OCI-LY1 (cell line): Measurements from ENCODE around the gene HPD.
"Not testable (repeated sequence)": the region's sequence is repeated elsewhere in the genome, so short reads cannot be mapped to it uniquely, and the experiment has no call there.

ENCODE experiments used
- H2AFZ ChIP-seq: fragments of 200-600 bp; sonication (generic), shearing (Covaris generic); 2 replicates; pipeline ENCODE4 v1.6.0; 2014; ENCODE audit warnings: antibody characterized with exemption, mild to moderate bottlenecking, low read length
- H3F3A ChIP-seq: fragments of 200-600 bp; sonication (generic), shearing (Covaris generic); 2 replicates; pipeline ENCODE4 v1.6.0; 2014; ENCODE audit warnings: mild to moderate bottlenecking, antibody characterized with exemption, low read length, moderate library complexity; ENCODE audit not compliant: insufficient read depth
- H3K27ac ChIP-seq: fragments of 200-600 bp; sonication (generic); 2 replicates; pipeline ENCODE4 v1.5.1; 2014; ENCODE audit warnings: low read length, mixed run types, mild to moderate bottlenecking, low read depth; ENCODE audit not compliant: poor library complexity, severe bottlenecking
- H3K27me3 ChIP-seq: fragments of 200-600 bp; sonication (generic); 2 replicates; pipeline ENCODE4 v1.6.0; 2014; ENCODE audit warnings: antibody characterized with exemption, mild to moderate bottlenecking, low read length, moderate library complexity; ENCODE audit not compliant: insufficient read depth
- H3K36me3 ChIP-seq: fragments of 200-600 bp; sonication (generic); 2 replicates; pipeline ENCODE4 v1.6.1; 2014; ENCODE audit warnings: mild to moderate bottlenecking, antibody characterized with exemption, low read length, moderate library complexity, mixed read lengths; ENCODE audit not compliant: insufficient read depth
- H3K4me1 ChIP-seq: fragments of 200-600 bp; sonication (generic); 2 replicates; pipeline ENCODE4 v1.5.1; 2014; ENCODE audit warnings: mild to moderate bottlenecking, low read length, moderate library complexity; ENCODE audit not compliant: insufficient read depth, severe bottlenecking
- H3K4me2 ChIP-seq: fragments of 200-600 bp; sonication (generic), shearing (Covaris generic); 2 replicates; pipeline ENCODE4 v1.6.1; 2014; ENCODE audit warnings: low read length
- H3K4me3 ChIP-seq: fragments of 200-600 bp; sonication (generic); 2 replicates; pipeline ENCODE4 v1.5.1; 2014; ENCODE audit warnings: low read length, low read depth, mild to moderate bottlenecking, mixed read lengths; ENCODE audit not compliant: poor library complexity, severe bottlenecking
- H3K79me2 ChIP-seq: fragments of 200-600 bp; shearing (Covaris generic); 2 replicates; pipeline ENCODE4 v1.6.1; 2016; ENCODE audit warnings: mixed run types, low read length, mixed read lengths; ENCODE audit not compliant: insufficient read depth
- H3K9ac ChIP-seq: fragments of 200-600 bp; sonication (generic), shearing (Covaris generic); 2 replicates; pipeline ENCODE4 v1.6.1; 2014; ENCODE audit warnings: mild to moderate bottlenecking, low read length, mixed read lengths
- H3K9me2 ChIP-seq: fragments of 200-600 bp; sonication (generic), shearing (Covaris generic); 2 replicates; pipeline ENCODE4 v1.6.1; 2014; ENCODE audit warnings: low read depth, mild to moderate bottlenecking, low read length, mixed read lengths
- H3K9me3 ChIP-seq: fragments of 200-600 bp; shearing (Covaris generic); 2 replicates; pipeline ENCODE4 v1.6.1; 2014; ENCODE audit warnings: low read length, mixed read lengths
- H4K20me1 ChIP-seq: fragments of 200-600 bp; sonication (generic), shearing (Covaris generic); 2 replicates; pipeline ENCODE4 v1.6.0; 2016; ENCODE audit warnings: mild to moderate bottlenecking, low read length; ENCODE audit not compliant: insufficient read depth
- CTCF ChIP-seq: fragments of 200-600 bp; sonication (generic), shearing (Covaris generic); IDR thresholded peaks from 2 replicates; pipeline ENCODE4 v1.5.1; 2017; ENCODE audit warnings: mild to moderate bottlenecking, antibody characterized with exemption, low read length, moderate library complexity, mixed read lengths
- EZH2 ChIP-seq: fragments of 200-600 bp; sonication (generic), shearing (Covaris generic); IDR thresholded peaks from 2 replicates; pipeline ENCODE4 v1.8.0; 2017; ENCODE audit warnings: borderline replicate concordance, mixed run types, mild to moderate bottlenecking, antibody characterized with exemption, low read length, moderate library complexity, mixed read lengths

The HPD gene

GRCh38 chr12:121860257-121860656 lies 1.6 kb upstream of the HPD start:
- no peak overlapping the region for H2AFZ ChIP-seq
- peaks cover 15% of the 10 kb centered on the region for H3K4me1 ChIP-seq
- no peaks in the 10 kb centered on the region for H3K36me3 ChIP-seq
- no peaks in the 10 kb centered on the region for H3K9me3 ChIP-seq
- H3K9ac ChIP-seq = no peak overlapping the region
- H3K9me2 ChIP-seq = no peaks in the 10 kb centered on the region
- TF ChIP-seq EZH2 = no peak
- TF ChIP-seq CTCF = no peak
- H3F3A ChIP-seq = no peaks in the 10 kb centered on the region
- H3K4me3 ChIP-seq = no peak overlapping the region
- no peaks in the 10 kb centered on the region for H4K20me1 ChIP-seq
- H3K27ac ChIP-seq = no peak overlapping the region
- H3K27me3 ChIP-seq = no peaks in the 10 kb centered on the region
- no peak overlapping the region for H3K4me2 ChIP-seq
- no peaks in the 10 kb centered on the region for H3K79me2 ChIP-seq

- Histone ChIP-seq H3K4me1 (peaks cover 15% of the 10 kb centered on the region), H3K79me2 (no peaks in the 10 kb centered on the region), H3F3A (no peaks in the 10 kb centered on the region), H3K9me3 (no peaks in the 10 kb centered on the region), H3K4me3 (no peak overlapping the region), H3K9ac (no peak overlapping the region), H2AFZ (no peak overlapping the region), H4K20me1 (no peaks in the 10 kb centered on the region), H3K9me2 (no peaks in the 10 kb centered on the region), H3K27me3 (no peaks in the 10 kb centered on the region), H3K4me2 (no peak overlapping the region), H3K36me3 (no peaks in the 10 kb centered on the region), H3K27ac (no peak overlapping the region)
- TF ChIP-seq CTCF (no peak), EZH2 (no peak)
Measured at GRCh38 chr12:121858318-121858661, 369 bp downstream of the HPD start.

- Histone ChIP-seq H3K4me3 (no peak overlapping the region), H3K79me2 (no peaks in the 10 kb centered on the region), H3F3A (no peaks in the 10 kb centered on the region), H3K4me1 (peaks cover 15% of the 10 kb centered on the region), H3K27ac (no peak overlapping the region), H3K36me3 (no peaks in the 10 kb centered on the region), H3K9me3 (no peaks in the 10 kb centered on the region), H3K9me2 (no peaks in the 10 kb centered on the region), H3K9ac (no peak overlapping the region), H4K20me1 (no peaks in the 10 kb centered on the region), H3K27me3 (no peaks in the 10 kb centered on the region), H2AFZ (no peak overlapping the region), H3K4me2 (no peak overlapping the region)
- TF ChIP-seq EZH2 (no peak), CTCF (no peak)
Measured at GRCh38 chr12:121857322-121858246, 1.1 kb downstream of the HPD start.

- H3K27ac ChIP-seq, H4K20me1 ChIP-seq, H3F3A ChIP-seq, H3K4me3 ChIP-seq, H3K36me3 ChIP-seq, H3K27me3 ChIP-seq, H3K9me3 ChIP-seq, H2AFZ ChIP-seq, H3K9ac ChIP-seq, H3K79me2 ChIP-seq, H3K4me2 ChIP-seq, H3K9me2 ChIP-seq: not testable (repeated sequence)
- H3K4me1 ChIP-seq = peaks cover 23% of the 10 kb centered on the region
Measured at GRCh38 chr12:121852392-121852791, 6.3 kb downstream of the HPD start.
